HL-60 (cell line): ENCODE data around the gene ZNF200.

ENCODE experiments used
- POLR2AphosphoS5 ChIP-seq: IDR thresholded peaks from 2 replicates; pipeline ENCODE4 v1.6.1; 2012; ENCODE audit warnings: low read depth
- TF ChIP-seq, protein P1 (sequence below): IDR thresholded peaks from one replicate; pipeline ENCODE4 v1.5.1; 2011; ENCODE audit warnings: low read length, control low read depth, inconsistent platforms; ENCODE audit not compliant: insufficient read depth
- TF ChIP-seq, protein P2 (sequence below): IDR thresholded peaks from 2 replicates; pipeline ENCODE4 v1.6.1; 2012; ENCODE audit warnings: low read depth; ENCODE audit not compliant: insufficient replicate concordance

DNA sequence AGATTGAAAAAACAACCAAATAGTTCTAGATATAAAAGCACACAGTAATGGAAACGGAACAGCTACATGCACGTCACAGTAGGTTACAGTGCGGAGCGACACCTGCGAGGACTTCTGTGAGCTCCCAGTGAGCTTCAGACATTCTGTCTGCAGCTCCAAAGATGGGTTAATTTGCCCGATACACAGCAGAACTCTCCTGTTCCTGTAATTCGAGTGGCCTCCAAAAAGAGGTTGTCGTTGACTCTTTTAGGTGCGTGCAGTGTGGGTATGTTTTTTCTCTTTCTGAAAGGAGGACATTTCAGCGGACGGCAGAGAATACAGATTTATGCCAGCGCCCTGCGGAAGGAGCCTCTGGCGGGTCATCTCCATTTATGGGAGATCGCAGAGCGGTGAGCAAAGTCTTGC, 44.0 kb downstream of the ZNF200 start:
- TF ChIP-seq, protein P1, sequence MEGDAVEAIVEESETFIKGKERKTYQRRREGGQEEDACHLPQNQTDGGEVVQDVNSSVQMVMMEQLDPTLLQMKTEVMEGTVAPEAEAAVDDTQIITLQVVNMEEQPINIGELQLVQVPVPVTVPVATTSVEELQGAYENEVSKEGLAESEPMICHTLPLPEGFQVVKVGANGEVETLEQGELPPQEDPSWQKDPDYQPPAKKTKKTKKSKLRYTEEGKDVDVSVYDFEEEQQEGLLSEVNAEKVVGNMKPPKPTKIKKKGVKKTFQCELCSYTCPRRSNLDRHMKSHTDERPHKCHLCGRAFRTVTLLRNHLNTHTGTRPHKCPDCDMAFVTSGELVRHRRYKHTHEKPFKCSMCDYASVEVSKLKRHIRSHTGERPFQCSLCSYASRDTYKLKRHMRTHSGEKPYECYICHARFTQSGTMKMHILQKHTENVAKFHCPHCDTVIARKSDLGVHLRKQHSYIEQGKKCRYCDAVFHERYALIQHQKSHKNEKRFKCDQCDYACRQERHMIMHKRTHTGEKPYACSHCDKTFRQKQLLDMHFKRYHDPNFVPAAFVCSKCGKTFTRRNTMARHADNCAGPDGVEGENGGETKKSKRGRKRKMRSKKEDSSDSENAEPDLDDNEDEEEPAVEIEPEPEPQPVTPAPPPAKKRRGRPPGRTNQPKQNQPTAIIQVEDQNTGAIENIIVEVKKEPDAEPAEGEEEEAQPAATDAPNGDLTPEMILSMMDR, result no peak
- TF ChIP-seq POLR2AphosphoS5, result no peak
- TF ChIP-seq, protein P2, sequence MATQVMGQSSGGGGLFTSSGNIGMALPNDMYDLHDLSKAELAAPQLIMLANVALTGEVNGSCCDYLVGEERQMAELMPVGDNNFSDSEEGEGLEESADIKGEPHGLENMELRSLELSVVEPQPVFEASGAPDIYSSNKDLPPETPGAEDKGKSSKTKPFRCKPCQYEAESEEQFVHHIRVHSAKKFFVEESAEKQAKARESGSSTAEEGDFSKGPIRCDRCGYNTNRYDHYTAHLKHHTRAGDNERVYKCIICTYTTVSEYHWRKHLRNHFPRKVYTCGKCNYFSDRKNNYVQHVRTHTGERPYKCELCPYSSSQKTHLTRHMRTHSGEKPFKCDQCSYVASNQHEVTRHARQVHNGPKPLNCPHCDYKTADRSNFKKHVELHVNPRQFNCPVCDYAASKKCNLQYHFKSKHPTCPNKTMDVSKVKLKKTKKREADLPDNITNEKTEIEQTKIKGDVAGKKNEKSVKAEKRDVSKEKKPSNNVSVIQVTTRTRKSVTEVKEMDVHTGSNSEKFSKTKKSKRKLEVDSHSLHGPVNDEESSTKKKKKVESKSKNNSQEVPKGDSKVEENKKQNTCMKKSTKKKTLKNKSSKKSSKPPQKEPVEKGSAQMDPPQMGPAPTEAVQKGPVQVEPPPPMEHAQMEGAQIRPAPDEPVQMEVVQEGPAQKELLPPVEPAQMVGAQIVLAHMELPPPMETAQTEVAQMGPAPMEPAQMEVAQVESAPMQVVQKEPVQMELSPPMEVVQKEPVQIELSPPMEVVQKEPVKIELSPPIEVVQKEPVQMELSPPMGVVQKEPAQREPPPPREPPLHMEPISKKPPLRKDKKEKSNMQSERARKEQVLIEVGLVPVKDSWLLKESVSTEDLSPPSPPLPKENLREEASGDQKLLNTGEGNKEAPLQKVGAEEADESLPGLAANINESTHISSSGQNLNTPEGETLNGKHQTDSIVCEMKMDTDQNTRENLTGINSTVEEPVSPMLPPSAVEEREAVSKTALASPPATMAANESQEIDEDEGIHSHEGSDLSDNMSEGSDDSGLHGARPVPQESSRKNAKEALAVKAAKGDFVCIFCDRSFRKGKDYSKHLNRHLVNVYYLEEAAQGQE, result no peak
